Nephron progenitor cell (in vitro differentiated cells): ENCODE results near the gene FAF2.
A peak's percentile ranks its signal among the peaks of the same experiment; 100 is the strongest.

Experiments used
- DNase-seq: peaks from one replicate; pipeline ENCODE4 v3.0.0; 2021
- H3K27ac Mint-ChIP-seq: 2 replicates; pipeline ENCODE4 v1.8.0; 2021; ENCODE audit warnings: mild to moderate bottlenecking, moderate library complexity, mixed read lengths
- H3K27me3 Mint-ChIP-seq: 2 replicates; pipeline ENCODE4 v1.8.0; 2021; ENCODE audit warnings: mild to moderate bottlenecking, low read depth, mixed read lengths; ENCODE audit not compliant: poor library complexity
- H3K36me3 Mint-ChIP-seq: 2 replicates; pipeline ENCODE4 v1.8.0; 2021; ENCODE audit warnings: low read depth, mixed read lengths
- H3K4me1 Mint-ChIP-seq: 2 replicates; pipeline ENCODE4 v1.8.0; 2021; ENCODE audit warnings: mixed read lengths
- H3K4me3 Mint-ChIP-seq: 2 replicates; pipeline ENCODE4 v1.8.0; 2021; ENCODE audit warnings: mild to moderate bottlenecking, moderate library complexity, mixed read lengths
- H3K9me3 Mint-ChIP-seq: 2 replicates; pipeline ENCODE4 v1.8.0; 2021; ENCODE audit warnings: mild to moderate bottlenecking, moderate library complexity, mixed read lengths
- TF ChIP-seq, protein P1 (sequence below): fragments of 200-600 bp; sonication (generic); IDR thresholded peaks from 2 replicates; pipeline ENCODE4 v1.5.0; 2021; ENCODE audit warnings: antibody characterized with exemption

Gene FAF2

DNA sequence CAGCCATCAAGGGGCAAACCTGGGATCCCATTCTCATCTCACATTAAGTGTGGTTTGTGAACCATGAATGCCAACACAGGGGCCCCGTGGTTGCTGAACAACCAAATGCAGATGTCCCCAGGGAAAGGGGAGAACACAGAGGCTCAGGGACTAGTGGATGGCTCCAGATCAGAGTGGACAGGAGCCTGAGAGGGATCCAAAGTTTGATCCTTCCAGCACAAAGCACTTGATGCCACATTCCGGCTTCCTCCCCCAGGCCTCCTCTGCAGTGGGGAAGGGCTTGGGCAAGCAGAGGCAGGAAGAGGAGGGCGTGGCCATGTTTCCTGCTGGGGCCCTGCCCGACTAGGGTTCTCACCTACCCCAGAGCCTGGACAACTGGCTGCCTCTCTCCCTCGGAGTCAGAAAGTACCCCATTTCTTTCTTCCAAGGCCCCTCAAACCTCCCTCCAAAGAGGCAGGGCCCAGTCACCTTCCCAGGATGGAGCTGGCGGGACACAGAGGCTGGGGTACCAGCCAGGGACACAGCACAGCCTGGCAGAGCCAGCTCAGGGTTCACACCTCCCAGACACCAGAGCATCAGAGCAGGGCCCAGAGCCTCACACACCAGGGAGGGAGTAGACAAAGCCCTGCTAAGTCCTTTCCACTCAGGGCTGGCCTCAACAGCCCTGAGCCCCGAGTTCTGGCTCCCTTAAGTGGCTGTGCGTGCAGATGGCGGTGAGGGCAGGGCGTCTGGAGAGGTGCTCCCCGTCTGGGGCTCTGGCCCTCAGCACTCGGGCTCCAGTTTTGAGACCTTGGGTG, 93.4 kb downstream of the FAF2 start:
- H3K36me3 Mint-ChIP-seq = no peaks in the 10 kb centered on the region
- DNase-seq = peak; percentile 60

GRCh38 chr5:176542135-176542595, 94.0 kb downstream of the FAF2 start:
- Mint-ChIP-seq H3K9me3 (no peaks in the 10 kb centered on the region), H3K4me3 (peak overlapping the region; percentile 81), H3K27me3 (peaks cover 17% of the 10 kb centered on the region), H3K36me3 (no peaks in the 10 kb centered on the region), H3K27ac (no peak overlapping the region), H3K4me1 (peaks cover 61% of the 10 kb centered on the region)
- DNase-seq = peak; percentile 36
- TF ChIP-seq, protein P1, sequence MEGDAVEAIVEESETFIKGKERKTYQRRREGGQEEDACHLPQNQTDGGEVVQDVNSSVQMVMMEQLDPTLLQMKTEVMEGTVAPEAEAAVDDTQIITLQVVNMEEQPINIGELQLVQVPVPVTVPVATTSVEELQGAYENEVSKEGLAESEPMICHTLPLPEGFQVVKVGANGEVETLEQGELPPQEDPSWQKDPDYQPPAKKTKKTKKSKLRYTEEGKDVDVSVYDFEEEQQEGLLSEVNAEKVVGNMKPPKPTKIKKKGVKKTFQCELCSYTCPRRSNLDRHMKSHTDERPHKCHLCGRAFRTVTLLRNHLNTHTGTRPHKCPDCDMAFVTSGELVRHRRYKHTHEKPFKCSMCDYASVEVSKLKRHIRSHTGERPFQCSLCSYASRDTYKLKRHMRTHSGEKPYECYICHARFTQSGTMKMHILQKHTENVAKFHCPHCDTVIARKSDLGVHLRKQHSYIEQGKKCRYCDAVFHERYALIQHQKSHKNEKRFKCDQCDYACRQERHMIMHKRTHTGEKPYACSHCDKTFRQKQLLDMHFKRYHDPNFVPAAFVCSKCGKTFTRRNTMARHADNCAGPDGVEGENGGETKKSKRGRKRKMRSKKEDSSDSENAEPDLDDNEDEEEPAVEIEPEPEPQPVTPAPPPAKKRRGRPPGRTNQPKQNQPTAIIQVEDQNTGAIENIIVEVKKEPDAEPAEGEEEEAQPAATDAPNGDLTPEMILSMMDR = no peak

More for the DNA sequence above, 93.4 kb downstream of the FAF2 start:
- Mint-ChIP-seq H3K27ac (no peak overlapping the region), H3K4me1 (peaks cover 61% of the 10 kb centered on the region), H3K4me3 (peak overlapping the region; percentile 81), H3K27me3 (peaks cover 17% of the 10 kb centered on the region), H3K9me3 (no peaks in the 10 kb centered on the region)
- TF ChIP-seq, protein P1 = no peak

DNA sequence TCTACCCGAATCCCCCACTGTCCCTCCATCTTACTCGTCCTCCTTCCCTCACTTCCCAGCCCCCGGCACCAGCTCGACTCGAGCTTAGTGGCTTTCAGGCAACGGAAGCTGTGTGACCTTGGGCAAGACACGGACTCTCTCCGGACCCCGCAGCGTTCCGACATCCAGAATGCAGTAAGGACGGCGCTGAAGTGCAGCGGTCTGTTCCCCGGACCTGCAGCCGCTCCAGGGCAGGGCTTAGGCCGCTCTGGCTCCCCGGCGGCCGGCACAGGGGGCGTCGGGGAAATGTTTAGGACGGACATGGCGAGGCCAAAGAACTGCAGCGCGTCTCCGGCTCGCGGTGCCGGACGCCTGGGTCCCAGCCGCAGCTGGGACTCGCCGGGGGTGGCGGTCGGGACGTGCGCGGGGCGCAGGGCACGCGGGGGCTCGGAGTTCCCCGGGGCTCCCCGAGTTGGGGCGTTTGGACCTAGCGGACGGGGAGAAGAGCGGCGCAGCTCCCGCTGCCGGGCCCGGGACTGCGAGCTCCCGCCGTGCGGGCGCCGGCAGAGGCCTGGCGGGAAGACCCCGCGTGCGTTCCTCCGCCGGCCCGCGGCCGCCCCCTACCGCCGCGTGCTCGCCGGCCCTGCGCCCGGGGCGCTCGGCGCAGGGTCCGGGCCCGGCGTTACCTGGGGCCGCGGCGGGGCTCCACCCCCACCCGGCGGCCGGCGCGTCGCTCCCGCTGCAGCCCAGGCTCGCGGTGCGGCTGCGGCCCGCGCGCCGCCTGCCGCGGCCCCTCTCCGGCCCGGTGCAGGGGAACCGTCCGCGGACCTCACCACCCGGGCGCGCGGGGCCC, 94.6 kb downstream of the FAF2 start:
- TF ChIP-seq, protein P1 = no peak
- Mint-ChIP-seq H3K36me3 (no peaks in the 10 kb centered on the region), H3K4me1 (peaks cover 61% of the 10 kb centered on the region), H3K27ac (no peak overlapping the region), H3K4me3 (peak overlapping the region; percentile 81), H3K27me3 (peaks cover 17% of the 10 kb centered on the region), H3K9me3 (no peaks in the 10 kb centered on the region)
- peak; percentile 42 for DNase-seq

GRCh38 chr5:176543428-176544182, 95.4 kb downstream of the FAF2 start:
- Mint-ChIP-seq H3K4me1 (peaks cover 53% of the 10 kb centered on the region), H3K36me3 (no peaks in the 10 kb centered on the region), H3K27ac (no peak overlapping the region), H3K4me3 (peak overlapping the region; percentile 90), H3K9me3 (no peaks in the 10 kb centered on the region), H3K27me3 (peaks cover 14% of the 10 kb centered on the region)
- TF ChIP-seq, protein P1 = no peak
- peak; percentile 77 for DNase-seq

- no peak overlapping the region for H3K4me3 Mint-ChIP-seq
- peaks cover 14% of the 10 kb centered on the region for H3K27me3 Mint-ChIP-seq
- no peaks in the 10 kb centered on the region for H3K9me3 Mint-ChIP-seq
- no peak overlapping the region for H3K27ac Mint-ChIP-seq
- no peaks in the 10 kb centered on the region for H3K36me3 Mint-ChIP-seq
- no peak for DNase-seq
- TF ChIP-seq, protein P1 = no peak
- peaks cover 40% of the 10 kb centered on the region for H3K4me1 Mint-ChIP-seq
Observed at GRCh38 chr5:176545388-176545736, 97.2 kb downstream of the FAF2 start.
